RWPE2 (cell line): Measurements from ENCODE around the gene ALG12.

Experiments used
- ATAC-seq: fragments of 200-7000 bp; cut with Tn5 transposase; 3 replicates; pipeline ENCODE4 v1.9.1; 2021; ENCODE audit warnings: low read depth
- DNase-seq: peaks from one replicate; pipeline ENCODE4 v3.0.0-alpha.2; 2020; ENCODE audit warnings: low spot score
- H3K27ac ChIP-seq: fragments of 450-650 bp; 2 replicates; pipeline ENCODE4 v1.5.1; 2017; ENCODE audit warnings: mild to moderate bottlenecking; ENCODE audit not compliant: poor library complexity, severe bottlenecking
- H3K27me3 ChIP-seq: fragments of 250-450 bp; sonication (Bioruptor Pico); 2 replicates; pipeline ENCODE4 v1.5.1; 2021; ENCODE audit warnings: mild to moderate bottlenecking, moderate library complexity; ENCODE audit not compliant: insufficient read depth, poor library complexity, severe bottlenecking
- H3K36me3 ChIP-seq: fragments of 250-450 bp; sonication (Bioruptor Pico); 2 replicates; pipeline ENCODE4 v1.5.1; 2020; ENCODE audit warnings: low read depth, mild to moderate bottlenecking, moderate library complexity
- H3K4me1 ChIP-seq: fragments of 250-450 bp; sonication (Bioruptor Pico); 2 replicates; pipeline ENCODE4 v1.5.1; 2021; ENCODE audit warnings: mild to moderate bottlenecking, moderate library complexity; ENCODE audit not compliant: insufficient read depth, poor library complexity, severe bottlenecking
- H3K4me3 ChIP-seq: fragments of 250-450 bp; sonication (Bioruptor Pico); 2 replicates; pipeline ENCODE4 v1.5.1; 2021; ENCODE audit warnings: mild to moderate bottlenecking, moderate library complexity; ENCODE audit not compliant: severe bottlenecking
- H3K9me3 ChIP-seq: fragments of 250-450 bp; sonication (Bioruptor Pico); 2 replicates; pipeline ENCODE4 v1.5.1; 2021; ENCODE audit warnings: mild to moderate bottlenecking, moderate library complexity; ENCODE audit not compliant: severe bottlenecking
- CTCF ChIP-seq: fragments of 450-650 bp; IDR thresholded peaks from one replicate; pipeline ENCODE4 v1.5.1; 2017; ENCODE audit warnings: mild to moderate bottlenecking, moderate library complexity; ENCODE audit not compliant: poor library complexity, severe bottlenecking

The ALG12 gene

GRCh38 chr22:49956914-49957825 is 38.9 kb upstream of the ALG12 start:
- Histone ChIP-seq H3K27ac (no peak overlapping the region), H3K27me3 (no peaks in the 10 kb centered on the region), H3K4me3 (no peak overlapping the region), H3K4me1 (peaks cover 11% of the 10 kb centered on the region), H3K36me3 (peaks cover 6% of the 10 kb centered on the region), H3K9me3 (no peaks in the 10 kb centered on the region)
- ATAC-seq (no peak), DNase-seq (no peak)
- TF ChIP-seq CTCF = no peak

- Histone ChIP-seq H3K4me3 (no peak overlapping the region), H3K4me1 (peaks cover 19% of the 10 kb centered on the region), H3K36me3 (peaks cover under 1% of the 10 kb centered on the region), H3K27ac (no peak overlapping the region), H3K27me3 (no peaks in the 10 kb centered on the region), H3K9me3 (no peaks in the 10 kb centered on the region)
- TF ChIP-seq CTCF = no peak
- ATAC-seq = no peak
- DNase-seq = no peak
Measured at GRCh38 chr22:49956418-49956770, 38.2 kb upstream of the ALG12 start.

GRCh38 chr22:49955581-49956417 is 37.6 kb upstream of the ALG12 start:
- no peak for ATAC-seq
- no peak overlapping the region for H3K27ac ChIP-seq

GRCh38 chr22:49954991-49955580 is 36.8 kb upstream of the ALG12 start:
- no peaks in the 10 kb centered on the region for H3K27me3 ChIP-seq
- DNase-seq (no peak), ATAC-seq (no peak)
- no peaks in the 10 kb centered on the region for H3K36me3 ChIP-seq
- H3K27ac ChIP-seq = no peak overlapping the region
- no peak for TF ChIP-seq CTCF
- H3K4me1 ChIP-seq = peaks cover 26% of the 10 kb centered on the region
- no peaks in the 10 kb centered on the region for H3K9me3 ChIP-seq
- H3K4me3 ChIP-seq = no peak overlapping the region

More at GRCh38 chr22:49955581-49956417, 37.6 kb upstream of the ALG12 start:
- Histone ChIP-seq H3K36me3 (no peaks in the 10 kb centered on the region), H3K27me3 (no peaks in the 10 kb centered on the region), H3K4me3 (no peak overlapping the region), H3K4me1 (peaks cover 23% of the 10 kb centered on the region), H3K9me3 (no peaks in the 10 kb centered on the region)
- DNase-seq = no peak
- TF ChIP-seq CTCF = no peak
